ENCODE data around the gene CACNA1A.

The CACNA1A gene

GRCh38 chr19:13241231-13242104 is 264.8 kb downstream of the CACNA1A start:
- Histone ChIP-seq H3K4me3 (replicated peaks; ENCODE audit: insufficient read depth, low read length) (no peak overlapping the region), H3K27me3 (ENCODE audit: insufficient read depth, poor library complexity, severe bottlenecking) (no peaks in the 10 kb centered on the region), H3K27ac (replicated peaks) (no peak overlapping the region)
- DNase-seq (ENCODE audit: low read depth in 1 of 2, low spot score in 1 of 2), result no peak
- no peak for TF ChIP-seq SPI1 (IDR thresholded peaks at IDR 0.05; ENCODE audit: borderline replicate concordance, low read depth)
- TF ChIP-seq CTCF (IDR thresholded peaks at IDR 0.05; ENCODE audit: insufficient read depth, low read length), result peak; percentile 6

- H3K27me3 ChIP-seq (ENCODE audit: insufficient read depth, poor library complexity, severe bottlenecking), result no peaks in the 10 kb centered on the region
- DNase-seq (ENCODE audit: low read depth in 1 of 2, low spot score in 1 of 2), result no peak
- no peak for TF ChIP-seq GABPA (IDR thresholded peaks at IDR 0.05; ENCODE audit: low read depth)
- no peak for TF ChIP-seq POLR2AphosphoS5 (IDR thresholded peaks at IDR 0.05; ENCODE audit: low read depth)
- no peak for TF ChIP-seq REST (IDR thresholded peaks at IDR 0.05; ENCODE audit: insufficient replicate concordance, low read depth)
- TF ChIP-seq CTCF (IDR thresholded peaks at IDR 0.05; ENCODE audit: insufficient read depth, low read length), result no peak
- TF ChIP-seq SPI1 (IDR thresholded peaks at IDR 0.05; ENCODE audit: borderline replicate concordance, low read depth), result no peak
- H3K27ac ChIP-seq (replicated peaks), result no peak overlapping the region
- H3K4me3 ChIP-seq (replicated peaks; ENCODE audit: insufficient read depth, low read length), result no peak overlapping the region
Observed at GRCh38 chr19:13240312-13241022, 265.8 kb downstream of the CACNA1A start.

- TF ChIP-seq REST (IDR thresholded peaks at IDR 0.05; ENCODE audit: insufficient replicate concordance, low read depth) (no peak), CTCF (IDR thresholded peaks at IDR 0.05; ENCODE audit: insufficient read depth, low read length) (no peak), POLR2AphosphoS5 (IDR thresholded peaks at IDR 0.05; ENCODE audit: low read depth) (no peak), SPI1 (IDR thresholded peaks at IDR 0.05; ENCODE audit: borderline replicate concordance, low read depth) (no peak), GABPA (IDR thresholded peaks at IDR 0.05; ENCODE audit: low read depth) (no peak)
- no peak for DNase-seq (ENCODE audit: low read depth in 1 of 2, low spot score in 1 of 2)
- H3K27me3 ChIP-seq (ENCODE audit: insufficient read depth, poor library complexity, severe bottlenecking), result no peaks in the 10 kb centered on the region
- H3K4me3 ChIP-seq (replicated peaks; ENCODE audit: insufficient read depth, low read length), result no peak overlapping the region
- H3K27ac ChIP-seq (replicated peaks), result no peak overlapping the region
Observed at GRCh38 chr19:13238891-13239534, 267.3 kb downstream of the CACNA1A start.
